Common myeloid progenitor, CD34-positive (primary cell): ENCODE results near the gene BSND.
A peak's percentile ranks its signal among the peaks of the same experiment; 100 is the strongest.

Experiments
- CTCF ChIA-PET: fragments of 350-600 bp; sonication (Branson Sonifier 250); formaldehyde crosslinking; loops from one replicate; lab custom pipeline; 2021; ENCODE audit warnings: antibody characterized with exemption; lab: Charles Lee
- POLR2A ChIA-PET: fragments of 350-600 bp; sonication (Branson Sonifier 250); formaldehyde crosslinking; loops from one replicate; lab custom pipeline; 2021; ENCODE audit warnings: antibody characterized with exemption; lab: Charles Lee
- DNase-seq, 3 donors: peaks; one replicate each; pipeline versions ENCODE4 v3.0.0 to v3.0.0-alpha.2; 2013
- H3K27ac ChIP-seq, 2 experiments: 1 replicate in 1 of 2; 2 replicates in 1 of 2; pipeline ENCODE4 v1.7.0; 2013; ENCODE audit warnings: inconsistent platforms in 2 of 2, low read length in 2 of 2, mild to moderate bottlenecking in 2 of 2, low read depth in 1 of 2, moderate library complexity in 1 of 2; ENCODE audit not compliant: severe bottlenecking in 2 of 2, insufficient read depth in 1 of 2, poor library complexity in 1 of 2
- H3K27me3 ChIP-seq, 5 experiments: replicated peaks in 2 of 5; 1 replicate in 3 of 5; 2 replicates in 2 of 5; pipeline versions ENCODE4 v1.6.1 to v1.7.0; 2013; ENCODE audit warnings: low read length in 4 of 5, mild to moderate bottlenecking in 2 of 5, moderate library complexity in 2 of 5, inconsistent platforms in 1 of 5; ENCODE audit not compliant: insufficient read depth in 5 of 5, control insufficient read depth in 4 of 5
- H3K36me3 ChIP-seq, 4 experiments: 1 replicate in 2 of 4; 2 replicates in 2 of 4; pipeline versions ENCODE4 v1.6.1 to v1.7.0; 2013; ENCODE audit warnings: low read length in 3 of 4, control low read depth in 1 of 4, mild to moderate bottlenecking in 1 of 4; ENCODE audit not compliant: control insufficient read depth in 4 of 4, insufficient read depth in 4 of 4
- H3K4me1 ChIP-seq, 4 experiments: 1 replicate in 3 of 4; 2 replicates in 1 of 4; pipeline versions ENCODE4 v1.6.1 to v1.7.1; 2013; ENCODE audit warnings: low read length in 3 of 4, mild to moderate bottlenecking in 3 of 4, control low read depth in 1 of 4, inconsistent platforms in 1 of 4, moderate library complexity in 1 of 4; ENCODE audit not compliant: control insufficient read depth in 4 of 4, insufficient read depth in 4 of 4; ENCODE audit errors: control extremely low read depth in 1 of 4
- H3K4me3 ChIP-seq, 7 experiments: 1 replicate in 4 of 7; 2 replicates in 3 of 7; pipeline versions ENCODE4 v1.5.1 to v1.7.0; 2013; ENCODE audit warnings: mild to moderate bottlenecking in 7 of 7, low read length in 6 of 7, moderate library complexity in 6 of 7, inconsistent platforms in 2 of 7, low read depth in 2 of 7, control low read depth in 1 of 7; ENCODE audit not compliant: insufficient read depth in 4 of 7, control insufficient read depth in 1 of 7; ENCODE audit errors: extremely low read depth in 1 of 7
- H3K9me3 ChIP-seq, 5 experiments: 1 replicate in 4 of 5; 2 replicates in 1 of 5; pipeline versions ENCODE4 v1.6.1 to v1.7.1; 2013; ENCODE audit warnings: low read length in 4 of 5, mild to moderate bottlenecking in 2 of 5, inconsistent platforms in 1 of 5, low read depth in 1 of 5, moderate library complexity in 1 of 5; ENCODE audit not compliant: control insufficient read depth in 4 of 5, insufficient read depth in 2 of 5; ENCODE audit errors: control extremely low read depth in 1 of 5
- WGBS: methylation state at CpG from one replicate; pipeline ENCODE4 v1.1.5; 2013; ENCODE audit not compliant: insufficient coverage; 5-methylcytosine and 5-hydroxymethylcytosine counted together

Gene BSND

GRCh38 chr1:54986025-54986424 lies 12.7 kb upstream of the BSND start:
- Histone ChIP-seq H3K27me3 (peaks cover 2 to 31% (median 8%) of the 10 kb centered on the region in 5 experiments), H3K4me1 (no peaks in the 10 kb centered on the region), H3K27ac (no peak overlapping the region), H3K9me3 (no peaks in the 10 kb centered on the region), H3K36me3 (no peaks in the 10 kb centered on the region), H3K4me3 (no peak overlapping the region)
- POLR2A ChIA-PET = no interaction called here
- CTCF ChIA-PET = interaction anchor here (1.0 to 13.1 kb wide), 4 partner anchors 10 to 39 kb away, joined by 4 to 235 read pairs (median 7); no protein-coding TSS in a partner anchor
- DNase-seq = no peak
- 89% methylated on average over 15 of the region's 15 CpGs for WGBS

DNA sequence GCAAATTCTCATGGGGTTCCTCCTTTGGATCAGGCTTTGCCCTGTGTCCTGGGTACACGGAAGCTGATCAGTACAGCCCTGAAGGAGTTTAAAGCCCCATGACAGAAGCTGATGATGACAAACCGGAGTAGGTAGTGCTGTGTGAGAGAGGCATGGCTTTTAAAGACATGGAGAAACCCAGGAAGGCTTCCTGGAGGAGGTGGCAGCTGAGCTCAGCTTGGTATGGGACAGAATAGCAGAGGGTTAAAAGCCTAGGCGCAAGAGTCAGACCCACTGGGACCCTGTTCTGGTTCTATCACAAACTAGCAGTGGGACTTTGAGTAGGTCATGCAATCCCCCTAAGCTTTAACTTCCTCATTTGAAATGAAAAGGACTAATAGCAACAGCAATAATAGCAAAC lies 12.2 kb upstream of the BSND start:
- Histone ChIP-seq H3K36me3 (no peaks in the 10 kb centered on the region), H3K4me3 (no peak overlapping the region), H3K9me3 (no peaks in the 10 kb centered on the region), H3K4me1 (no peaks in the 10 kb centered on the region), H3K27ac (no peak overlapping the region), H3K27me3 (peaks cover 2 to 26% (median 10%) of the 10 kb centered on the region in 5 experiments)
- WGBS = 97% methylated on average over 3 of the region's 3 CpGs
- CTCF ChIA-PET = interaction anchor here (1.0 to 13.1 kb wide), 4 partner anchors 10 to 40 kb away, joined by 4 to 235 read pairs (median 7); no protein-coding TSS in a partner anchor
- POLR2A ChIA-PET = no interaction called here
- peak in 1 of 3 donors; percentile 16 for DNase-seq

DNA sequence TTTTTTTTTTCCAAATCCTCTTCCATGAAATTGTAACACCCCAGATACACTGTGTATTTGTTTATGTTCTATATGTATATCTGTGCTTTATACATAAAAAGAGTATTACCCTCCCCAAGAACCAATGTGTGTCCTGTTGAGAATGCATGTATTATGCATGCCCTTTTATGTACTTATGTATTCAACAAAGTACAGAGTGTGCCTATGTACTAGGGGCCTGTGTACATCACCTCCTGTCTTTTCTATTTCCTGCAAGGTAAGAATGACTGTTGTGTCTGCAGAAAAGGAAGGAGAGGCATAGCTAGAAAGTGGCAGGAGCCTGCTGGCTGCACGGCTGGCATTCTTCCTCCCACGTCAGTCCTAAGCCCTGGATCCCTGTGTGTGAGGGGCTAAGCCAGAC lies 11.3 kb upstream of the BSND start:
- peaks cover 2 to 17% (median 8%) of the 10 kb centered on the region in 5 experiments for H3K27me3 ChIP-seq
- 91% methylated on average over 2 of the region's 2 CpGs for WGBS
- no peaks in the 10 kb centered on the region for H3K4me1 ChIP-seq
- no peaks in the 10 kb centered on the region for H3K36me3 ChIP-seq
- H3K9me3 ChIP-seq = no peaks in the 10 kb centered on the region
- ChIA-PET CTCF (interaction anchor here (1.0 to 13.1 kb wide), 6 partner anchors 8 to 41 kb away, joined by 3 to 235 read pairs (median 4); no protein-coding TSS in a partner anchor), POLR2A (no interaction called here)
- no peak overlapping the region for H3K27ac ChIP-seq
- no peak overlapping the region for H3K4me3 ChIP-seq
- no peak for DNase-seq

DNA sequence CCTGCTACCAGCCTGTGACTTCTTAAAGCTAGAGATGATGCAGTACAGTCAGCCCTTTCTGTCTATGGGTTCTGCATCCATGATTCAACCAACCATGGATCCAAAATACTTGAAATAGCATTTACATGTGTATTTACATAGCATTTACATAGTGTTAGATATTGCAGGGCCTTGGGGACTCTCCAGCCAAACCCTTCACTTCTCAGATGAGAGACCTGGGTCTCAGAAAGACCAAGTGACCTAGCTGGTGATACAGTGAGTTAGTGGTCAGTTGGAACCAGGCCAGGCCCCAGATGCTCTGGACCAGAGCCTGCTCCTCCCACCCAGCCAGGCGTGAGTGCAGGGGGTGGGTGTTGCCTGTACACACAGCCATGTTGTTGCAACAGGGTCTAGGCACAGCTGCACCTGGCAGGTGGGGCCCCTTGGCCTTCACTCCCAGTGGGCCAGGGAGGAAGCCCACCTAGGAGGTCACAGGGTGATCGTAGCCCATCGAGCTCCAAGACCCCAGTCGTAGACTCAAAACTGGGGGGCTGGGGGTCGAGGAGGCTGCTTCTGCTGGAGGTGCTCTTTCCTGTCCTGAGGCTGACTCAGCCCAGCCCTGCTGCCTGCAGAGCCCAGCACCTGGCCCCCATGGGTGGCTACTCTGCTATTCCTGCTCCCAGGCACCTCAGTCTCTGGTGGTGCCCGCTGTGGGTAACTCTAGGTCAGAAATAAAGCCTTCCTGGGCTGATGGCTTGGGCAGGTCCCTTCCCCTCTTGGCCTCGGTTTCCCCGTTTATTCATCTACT lies 10.6 kb upstream of the BSND start:
- DNase-seq = no peak
- Histone ChIP-seq H3K27ac (no peak overlapping the region), H3K36me3 (no peaks in the 10 kb centered on the region), H3K9me3 (no peaks in the 10 kb centered on the region), H3K4me3 (no peak overlapping the region), H3K4me1 (no peaks in the 10 kb centered on the region), H3K27me3 (peaks cover 2 to 13% (median 7%) of the 10 kb centered on the region in 5 experiments)
- ChIA-PET POLR2A (no interaction called here), CTCF (interaction anchor here (1.0 to 13.1 kb wide), 6 partner anchors 8 to 42 kb away, joined by 3 to 235 read pairs (median 4); no protein-coding TSS in a partner anchor)
- 94% methylated on average over 7 of the region's 8 CpGs for WGBS

- Histone ChIP-seq H3K9me3 (no peaks in the 10 kb centered on the region), H3K27me3 (peaks cover under 1 to 8% (median 2%) of the 10 kb centered on the region in 5 experiments), H3K27ac (no peak overlapping the region), H3K4me1 (no peaks in the 10 kb centered on the region), H3K4me3 (no peak overlapping the region), H3K36me3 (no peaks in the 10 kb centered on the region)
- POLR2A ChIA-PET = no interaction called here
- DNase-seq = no peak
- WGBS = 100% methylated on average over 1 of the region's 4 CpGs
- CTCF ChIA-PET = interaction anchor here (1.3 to 13.1 kb wide), 4 partner anchors 8 to 42 kb away, joined by 4 to 235 read pairs (median 4); no protein-coding TSS in a partner anchor
These were observed 9.8 kb upstream of the BSND start for GRCh38 chr1:54988975-54989374.

- ChIA-PET POLR2A (interaction anchor here (0.7 kb wide), 1 partner anchor 101 kb away, joined by 3 read pairs; no protein-coding TSS in a partner anchor), CTCF (interaction anchor here (1.3 to 13.1 kb wide), 3 partner anchors 8 to 43 kb away, joined by 4 to 235 read pairs (median 5); no protein-coding TSS in a partner anchor)
- no peaks in the 10 kb centered on the region for H3K4me1 ChIP-seq
- H3K27ac ChIP-seq = no peak overlapping the region
- H3K9me3 ChIP-seq = no peaks in the 10 kb centered on the region
- H3K27me3 ChIP-seq = peaks cover 0 to 8% (median 3%) of the 10 kb centered on the region in 5 experiments
- 97% methylated on average over 8 of the region's 8 CpGs for WGBS
- DNase-seq = no peak
- H3K4me3 ChIP-seq = no peak overlapping the region
- no peaks in the 10 kb centered on the region for H3K36me3 ChIP-seq
These were observed 9.3 kb upstream of the BSND start for GRCh38 chr1:54989473-54989872.
